Measurements from ENCODE around the gene CILP2.

CILP2 gene

DNA sequence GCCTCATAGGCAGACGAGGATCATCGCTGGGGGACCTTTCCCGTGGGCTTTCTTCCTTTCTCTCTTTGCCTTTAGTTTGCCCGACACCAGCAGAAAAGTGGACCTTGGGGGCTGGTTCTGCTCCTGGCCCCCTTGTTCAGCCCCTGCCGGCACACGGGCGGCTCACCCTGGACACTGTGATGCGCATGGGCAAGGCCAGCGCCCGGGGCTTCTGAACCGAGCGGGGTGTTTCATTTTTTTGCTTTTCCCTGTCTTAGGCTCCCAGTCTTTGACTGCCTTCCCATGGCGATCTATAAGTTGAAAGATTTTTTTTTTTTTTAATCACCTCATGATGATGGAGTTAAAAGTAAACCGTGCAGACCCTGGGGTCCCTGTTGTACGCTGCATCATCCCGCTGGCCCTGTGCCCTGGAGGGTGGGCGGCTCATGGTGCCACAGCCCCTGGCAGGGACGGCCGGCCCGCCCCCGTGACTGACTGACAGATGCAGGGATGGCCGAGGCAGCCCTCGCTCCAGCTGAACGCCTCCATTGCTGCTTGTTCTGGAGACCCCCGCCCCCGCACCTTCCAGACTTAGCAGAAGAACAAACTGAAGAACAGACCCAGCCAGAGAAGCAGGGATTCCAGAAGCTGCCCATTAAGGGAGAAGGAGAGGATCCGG, 32.3 kb upstream of the CILP2 start:
- no peaks in the 10 kb centered on the region for H3K9me3 ChIP-seq
- H3K27ac ChIP-seq, result no peak overlapping the region

DNA sequence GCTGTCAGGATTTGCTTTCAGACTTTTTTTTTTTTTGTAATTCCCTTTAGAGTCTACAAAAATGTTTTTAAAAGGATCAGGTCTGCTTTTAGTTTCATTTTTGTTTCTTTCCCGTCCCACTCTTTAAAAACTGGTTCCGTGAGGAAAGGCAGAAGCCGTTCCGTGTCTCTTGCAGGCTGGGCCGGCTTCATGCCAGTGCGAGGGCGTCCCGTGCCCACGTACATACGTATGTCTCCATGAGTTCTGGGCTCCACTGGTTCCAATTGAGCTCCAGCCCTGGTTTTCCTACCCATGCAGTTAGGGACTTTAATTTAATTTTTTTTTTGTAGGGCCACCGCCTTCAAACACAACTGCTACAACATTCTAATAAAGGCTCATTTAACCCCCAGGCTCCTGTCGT, 31.5 kb upstream of the CILP2 start:
- H3K27ac ChIP-seq, result no peak overlapping the region
- no peaks in the 10 kb centered on the region for H3K27me3 ChIP-seq
- H3K4me3 ChIP-seq, result no peak overlapping the region
- H4K20me1 ChIP-seq, result peaks cover 63% of the 10 kb centered on the region
- H3K4me1 ChIP-seq, result no peaks in the 10 kb centered on the region
- no peak overlapping the region for H3K9ac ChIP-seq
- H3K36me3 ChIP-seq, result peaks cover 80% of the 10 kb centered on the region
- no peak for TF ChIP-seq Cebpa-rat (IDR thresholded peaks at IDR 0.05)
- H3K4me2 ChIP-seq, result no peak overlapping the region
- no peaks in the 10 kb centered on the region for H3K9me3 ChIP-seq

More for the DNA sequence above, 32.3 kb upstream of the CILP2 start:
- Histone ChIP-seq H3K4me2 (no peak overlapping the region), H3K27me3 (no peaks in the 10 kb centered on the region), H3K4me1 (no peaks in the 10 kb centered on the region), H3K4me3 (no peak overlapping the region), H3K36me3 (peaks cover 87% of the 10 kb centered on the region), H4K20me1 (peaks cover 71% of the 10 kb centered on the region), H3K9ac (no peak overlapping the region)
- TF ChIP-seq Cebpa-rat (IDR thresholded peaks at IDR 0.05), result no peak

DNA sequence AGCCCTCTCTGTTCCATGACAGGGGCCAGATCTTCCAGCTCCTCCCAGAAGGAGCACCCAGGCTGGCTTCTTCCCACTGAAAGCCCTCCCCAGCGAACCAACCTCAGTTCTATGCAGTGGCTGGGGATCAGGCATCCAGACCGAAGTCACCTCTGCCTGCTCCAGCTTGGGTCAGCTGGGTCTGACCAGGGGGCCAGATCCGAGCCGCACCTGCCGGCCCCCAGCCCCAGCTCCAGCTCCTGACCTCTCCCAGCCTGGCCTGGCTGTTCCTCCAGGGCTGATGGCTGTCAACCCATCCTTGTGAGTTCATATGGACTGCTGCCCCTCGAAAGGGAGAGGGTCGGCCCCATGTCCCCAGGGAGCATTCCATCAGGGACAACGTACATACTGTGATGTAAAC, 30.7 kb upstream of the CILP2 start:
- Histone ChIP-seq H3K27ac (no peak overlapping the region), H3K36me3 (peaks cover 72% of the 10 kb centered on the region), H3K9ac (no peak overlapping the region), H3K4me3 (no peak overlapping the region), H3K27me3 (no peaks in the 10 kb centered on the region), H3K4me1 (no peaks in the 10 kb centered on the region), H3K4me2 (no peak overlapping the region), H3K9me3 (no peaks in the 10 kb centered on the region), H4K20me1 (peaks cover 55% of the 10 kb centered on the region)
- TF ChIP-seq Cebpa-rat (IDR thresholded peaks at IDR 0.05), result no peak

DNA sequence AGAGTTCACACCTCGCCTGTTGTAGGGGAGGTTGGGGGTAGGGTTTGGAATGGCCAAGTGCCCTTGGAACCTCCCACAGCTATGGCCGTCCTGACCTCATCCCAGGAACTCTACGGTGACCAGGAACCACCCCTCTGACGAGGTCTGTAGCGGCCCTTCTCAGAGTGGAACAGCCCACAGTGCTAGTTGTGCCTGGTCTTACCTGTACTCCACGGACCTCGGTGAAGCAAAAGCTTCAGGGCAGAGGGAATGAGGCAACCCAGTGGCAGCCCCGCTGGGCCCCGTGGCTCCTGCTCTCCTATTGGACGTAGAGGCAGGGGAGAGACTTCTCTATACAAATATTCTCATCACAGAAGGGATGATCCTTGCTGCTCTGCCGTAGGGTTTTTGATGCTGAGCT, 29.8 kb upstream of the CILP2 start:
- Histone ChIP-seq H3K4me1 (no peaks in the 10 kb centered on the region), H3K4me2 (no peak overlapping the region), H3K36me3 (peaks cover 63% of the 10 kb centered on the region), H3K27me3 (no peaks in the 10 kb centered on the region), H4K20me1 (peaks cover 47% of the 10 kb centered on the region), H3K4me3 (no peak overlapping the region), H3K9me3 (no peaks in the 10 kb centered on the region), H3K27ac (no peak overlapping the region), H3K9ac (no peak overlapping the region)
- no peak for TF ChIP-seq Cebpa-rat (IDR thresholded peaks at IDR 0.05)

DNA sequence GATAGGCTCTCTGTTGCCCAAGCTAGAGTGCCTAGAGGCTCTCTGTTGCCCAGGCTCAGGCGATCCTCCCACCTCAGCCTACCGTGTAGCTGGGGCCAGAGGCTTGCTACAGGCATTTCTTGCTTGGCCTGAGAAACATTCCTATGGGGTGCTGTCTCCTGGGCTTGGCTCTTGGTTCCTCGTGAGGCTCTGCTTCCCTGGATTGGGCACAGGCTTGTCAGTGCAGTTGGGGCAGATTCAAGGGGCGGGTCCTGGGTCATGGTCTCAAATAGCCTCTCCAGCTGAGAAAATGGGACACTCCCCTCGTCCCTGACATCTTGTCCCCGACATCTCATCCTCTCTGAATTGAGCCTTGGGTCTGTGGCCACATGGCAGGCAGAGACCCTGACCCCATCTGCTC, 27.6 kb upstream of the CILP2 start:
- no peaks in the 10 kb centered on the region for H3K9me3 ChIP-seq
- no peak for TF ChIP-seq Cebpa-rat (IDR thresholded peaks at IDR 0.05)
- H3K27ac ChIP-seq, result no peak overlapping the region

DNA sequence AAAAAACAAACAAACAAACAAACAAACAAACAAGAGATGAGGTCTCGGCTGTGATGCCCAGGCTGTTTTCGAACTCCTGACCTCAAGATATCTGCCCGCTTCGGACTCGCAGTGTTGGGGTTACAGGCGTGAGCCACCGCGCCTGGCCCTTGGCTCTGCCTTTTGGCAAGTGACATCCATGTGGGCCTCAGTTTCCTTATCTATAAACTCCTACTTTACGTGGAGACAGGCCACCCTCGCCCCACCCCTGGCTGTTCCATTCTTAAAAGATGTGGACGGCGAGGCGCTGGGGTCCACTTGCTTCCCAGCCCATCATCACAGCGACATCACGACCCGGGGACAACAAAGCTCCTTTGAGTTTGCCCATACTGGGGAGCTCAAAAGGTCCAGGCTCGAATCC, 24.4 kb upstream of the CILP2 start:
- H3K4me3 ChIP-seq, result no peak overlapping the region
- H3K9ac ChIP-seq, result no peak overlapping the region
- no peaks in the 10 kb centered on the region for H3K9me3 ChIP-seq
- peaks cover 27% of the 10 kb centered on the region for H3K36me3 ChIP-seq
- H3K4me2 ChIP-seq, result no peak overlapping the region
- H4K20me1 ChIP-seq, result peaks cover 5% of the 10 kb centered on the region; the same call in 1 of the 2 replicates
- no peak overlapping the region for H3K27ac ChIP-seq
- no peaks in the 10 kb centered on the region for H3K27me3 ChIP-seq
- peaks cover 20% of the 10 kb centered on the region for H3K4me1 ChIP-seq
- no peak for TF ChIP-seq Cebpa-rat (IDR thresholded peaks at IDR 0.05)

More for the DNA sequence above, 27.6 kb upstream of the CILP2 start:
- H3K27me3 ChIP-seq, result no peaks in the 10 kb centered on the region
- peaks cover 57% of the 10 kb centered on the region for H3K36me3 ChIP-seq
- H3K4me1 ChIP-seq, result peaks cover 3% of the 10 kb centered on the region
- H3K4me2 ChIP-seq, result no peak overlapping the region
- H3K4me3 ChIP-seq, result no peak overlapping the region
- no peak overlapping the region for H3K9ac ChIP-seq
- peaks cover 25% of the 10 kb centered on the region for H4K20me1 ChIP-seq

DNA sequence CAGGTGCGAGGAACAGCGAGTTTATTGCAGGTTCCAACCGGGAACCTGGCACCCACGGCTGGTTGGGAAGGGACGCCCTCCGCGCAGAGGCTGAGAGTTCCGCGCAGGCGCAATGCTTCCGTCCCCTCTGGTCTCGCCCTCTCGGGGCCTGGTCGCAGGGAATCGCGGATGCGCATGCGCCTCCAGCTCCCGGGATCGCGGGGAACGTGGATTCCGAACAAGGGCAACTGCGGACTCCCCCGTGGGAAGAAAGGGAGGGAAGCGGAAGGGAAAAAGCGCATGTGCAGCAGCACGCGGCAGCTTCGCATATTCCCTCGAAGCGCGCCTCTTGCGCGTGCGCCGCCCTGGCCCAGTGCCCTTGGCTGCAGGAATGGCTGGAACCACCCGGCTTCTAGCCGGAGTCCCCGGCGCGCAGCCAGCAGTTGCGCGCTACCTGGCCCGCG, 23.8 kb upstream of the CILP2 start:
- H3K4me1 ChIP-seq, result peaks cover 23% of the 10 kb centered on the region
- no peak overlapping the region for H3K4me2 ChIP-seq
- TF ChIP-seq Cebpa-rat (IDR thresholded peaks at IDR 0.05), result no peak
- peaks cover 8% of the 10 kb centered on the region; the same call in 1 of the 2 replicates for H4K20me1 ChIP-seq
- no peaks in the 10 kb centered on the region for H3K27me3 ChIP-seq
- no peaks in the 10 kb centered on the region for H3K9me3 ChIP-seq
- H3K4me3 ChIP-seq, result no peak overlapping the region
- peaks cover 29% of the 10 kb centered on the region for H3K36me3 ChIP-seq
- no peak overlapping the region for H3K9ac ChIP-seq
- no peak overlapping the region for H3K27ac ChIP-seq

DNA sequence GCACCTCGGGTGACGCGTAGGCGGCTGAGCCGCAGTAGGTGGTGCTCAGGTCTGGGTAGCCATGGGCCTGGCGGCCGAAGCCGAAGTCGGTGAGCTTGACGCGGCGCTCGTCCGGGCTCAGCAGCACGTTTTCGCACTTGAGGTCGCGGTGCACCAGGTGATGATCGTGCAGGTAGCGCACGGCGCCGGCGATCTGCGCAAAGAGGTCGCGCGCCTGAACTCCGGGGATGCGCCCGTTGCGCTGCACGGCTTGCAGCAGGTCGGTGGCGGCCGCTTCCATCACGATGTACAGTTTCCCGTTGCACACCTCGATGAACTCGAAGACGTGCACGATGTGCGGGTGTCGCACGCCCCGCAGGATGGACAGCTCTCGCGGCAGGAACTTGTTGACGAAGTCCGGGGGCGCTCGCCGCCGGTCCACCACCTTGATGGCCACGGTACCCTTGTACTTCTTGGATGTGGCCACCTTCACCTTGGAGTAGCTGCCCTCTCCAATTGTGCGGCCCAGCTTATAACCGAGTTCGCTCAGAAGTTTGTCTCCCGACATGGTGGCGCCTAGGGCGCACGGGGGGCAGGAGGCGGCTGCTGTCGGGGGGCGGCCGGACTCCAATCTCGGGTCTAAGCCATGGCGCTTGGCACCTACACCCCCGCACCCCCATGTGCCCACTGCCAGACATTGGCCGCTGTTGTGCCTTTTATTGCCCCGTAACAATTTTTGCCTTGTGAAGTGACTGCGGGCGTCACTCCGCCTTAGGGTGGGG, 23.0 kb upstream of the CILP2 start, which contains the start of gene TSSK6:
Gene TSSK6 (minus strand): TSS at position 668 of the 761 bp plus-strand sequence. CDS start 121 bp downstream, at position 547.
- Histone ChIP-seq H3K4me1 (peaks cover 28% of the 10 kb centered on the region), H3K9ac (peak within 1 kb of the TSS; percentile 85), H3K4me3 (peak within 1 kb of the TSS; percentile 80), H3K27ac (peak within 1 kb of the TSS; percentile 86), H3K27me3 (no peaks in the 10 kb centered on the region), H3K36me3 (peaks cover 31% of the 10 kb centered on the region), H3K9me3 (no peaks in the 10 kb centered on the region), H3K4me2 (peak within 1 kb of the TSS; percentile 94), H4K20me1 (peaks cover 17% of the 10 kb centered on the region; the same call in 1 of the 2 replicates)
- TF ChIP-seq Cebpa-rat (IDR thresholded peaks at IDR 0.05), result no peak

DNA sequence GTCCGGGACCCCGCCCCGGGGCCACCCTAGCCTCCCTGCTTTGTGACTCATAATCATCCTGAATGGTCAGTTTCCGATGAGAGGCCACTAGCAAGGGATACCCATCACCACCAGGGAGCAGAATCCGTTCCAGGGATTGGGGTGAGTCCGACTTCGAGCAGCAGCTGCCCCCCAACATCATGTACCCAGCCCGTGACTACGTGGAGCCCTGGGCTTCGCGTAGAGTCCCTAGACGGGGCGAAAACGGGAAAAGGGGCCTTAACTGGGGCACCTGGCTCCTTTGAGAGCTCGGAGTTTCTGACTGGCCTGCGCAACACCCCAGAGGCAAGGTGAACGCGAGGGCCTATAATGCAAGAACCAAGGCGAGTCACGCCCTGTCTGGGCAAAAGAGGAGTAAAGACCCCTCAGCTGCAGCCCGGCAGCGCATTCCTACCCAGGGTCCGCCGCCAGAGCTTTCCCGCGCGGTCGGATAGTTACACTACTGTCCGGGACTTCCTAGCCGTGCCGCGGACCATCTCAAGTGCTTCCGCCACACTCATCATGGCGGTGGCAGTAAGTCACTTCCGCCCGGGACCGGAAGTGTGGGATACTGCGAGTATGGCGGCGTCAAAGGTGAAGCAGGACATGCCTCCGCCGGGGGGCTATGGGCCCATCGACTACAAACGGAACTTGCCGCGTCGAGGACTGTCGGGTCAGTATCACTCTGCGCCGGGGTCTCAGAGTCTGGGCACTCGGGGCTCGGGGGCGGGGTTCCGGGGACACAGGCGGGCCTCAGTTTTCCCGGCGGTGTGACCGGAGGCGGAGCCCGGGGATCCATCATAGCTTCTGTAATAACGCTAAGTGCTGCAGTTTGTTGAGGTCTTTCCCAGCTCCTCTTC, 22.2 kb upstream of the CILP2 start, which contains the start of gene NDUFA13:
Gene NDUFA13 (plus strand): TSS at position 584 of the 878 bp plus-strand sequence. CDS start 14 bp downstream, at position 598.
- H3K9ac ChIP-seq, result peak within 1 kb of the TSS; percentile 85
- no peaks in the 10 kb centered on the region for H3K27me3 ChIP-seq
- H3K36me3 ChIP-seq, result peaks cover 37% of the 10 kb centered on the region
- peak within 1 kb of the TSS; percentile 80 for H3K4me3 ChIP-seq
- H3K9me3 ChIP-seq, result no peaks in the 10 kb centered on the region
- peaks cover 28% of the 10 kb centered on the region for H3K4me1 ChIP-seq
- TF ChIP-seq Cebpa-rat (IDR thresholded peaks at IDR 0.05), result no peak
- peak within 1 kb of the TSS; percentile 94 for H3K4me2 ChIP-seq
- H4K20me1 ChIP-seq, result peaks cover 25% of the 10 kb centered on the region; the same call in 1 of the 2 replicates
- H3K27ac ChIP-seq, result peak within 1 kb of the TSS; percentile 86
